ENCODE measurements around the gene TSKS. TPM values are rescaled to one million over a fixed set of nuclear protein-coding genes. Genes with fewer than 3 reads are reported as not detected.

TSKS gene
- total RNA-seq, 1 experiment from 2014 or later, result 0.76 TPM

DNA sequence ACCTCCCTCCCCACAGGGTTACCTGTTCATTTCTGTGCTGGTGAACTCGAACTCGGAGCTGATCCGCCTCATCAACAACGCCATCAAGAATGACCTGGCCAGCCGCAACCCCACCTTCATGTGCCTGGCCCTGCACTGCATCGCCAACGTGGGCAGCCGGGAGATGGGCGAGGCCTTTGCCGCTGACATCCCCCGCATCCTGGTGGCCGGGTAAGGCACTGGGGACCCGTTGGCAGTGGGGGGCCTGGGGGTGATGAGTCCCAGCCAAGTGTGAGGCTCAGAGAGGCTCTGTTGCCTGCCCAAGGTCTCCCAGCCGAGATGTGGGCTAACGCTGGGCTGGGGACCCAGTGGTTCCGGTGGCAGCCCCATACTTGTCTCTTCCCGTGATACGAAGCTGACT lies 19.4 kb upstream of the TSKS start (continued):
- TF ChIP-seq ELF1 (IDR thresholded peaks at IDR 0.05; ENCODE audit: borderline replicate concordance, low read depth) (no peak), ZFX (IDR thresholded peaks at IDR 0.05) (no peak), ZNF274 (IDR thresholded peaks at IDR 0.05; ENCODE audit: low read depth, low read length) (no peak)

DNA sequence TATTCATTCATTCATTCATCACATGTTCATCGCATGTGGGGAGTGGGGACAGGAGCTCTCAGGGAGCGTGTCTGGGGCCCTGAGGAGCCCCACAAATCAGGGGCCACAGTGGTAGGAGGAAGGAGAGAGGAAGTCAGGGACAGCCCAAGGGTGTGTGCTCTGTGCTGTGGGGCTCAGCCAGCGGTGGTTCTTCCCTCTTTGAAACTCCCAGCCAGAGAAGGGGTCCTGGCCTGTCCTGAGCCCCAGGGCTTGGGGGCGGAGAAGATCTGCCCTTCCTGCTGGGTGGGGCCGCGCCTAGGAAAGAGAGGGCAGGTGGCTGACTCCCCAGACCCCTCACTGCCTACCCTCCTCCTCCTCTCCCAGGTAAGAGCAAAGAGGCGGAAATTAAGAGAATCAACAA lies 18.3 kb upstream of the TSKS start:
- intact Hi-C loops (cut with micrococcal nuclease), result no loop called here
- no peaks in the 10 kb centered on the region for H3K9me3 ChIP-seq (ENCODE audit: control insufficient read depth in 1 of 2, insufficient read depth in 1 of 2, low read depth in 1 of 2, low read length in 2 of 2)
- H2AFZ ChIP-seq (ENCODE audit: low read depth, low read length, poor library complexity, severe bottlenecking), result no peak overlapping the region
- POLR2A ChIA-PET, result no interaction called here
- no peaks in the 10 kb centered on the region for H4K20me1 ChIP-seq (ENCODE audit: insufficient read depth)
- BruUV-seq (replicated peaks), result no TSS peak
- TF ChIP-seq FOSL1 (IDR thresholded peaks at IDR 0.05; ENCODE audit: low read depth) (no peak), SIN3A (IDR thresholded peaks at IDR 0.05; ENCODE audit: low read depth) (no peak), SP1 (IDR thresholded peaks at IDR 0.05; ENCODE audit: low read depth) (no peak)
- peaks cover 6 to 14% of the 10 kb centered on the region in 2 experiments for H3K4me1 ChIP-seq (ENCODE audit: control insufficient read depth in 1 of 2, insufficient read depth in 2 of 2, low read length in 2 of 2)
- H3K36me3 ChIP-seq (ENCODE audit: control insufficient read depth in 1 of 2, insufficient read depth in 2 of 2, low read length in 2 of 2), result peaks cover 2 to 10% of the 10 kb centered on the region in 2 experiments; a peak in 2 of 4 replicates
- H3K4me2 ChIP-seq (ENCODE audit: low read length), result no peak overlapping the region
- H3K9me2 ChIP-seq (ENCODE audit: insufficient read depth), result no peaks in the 10 kb centered on the region
- no peak overlapping the region for H3K27ac ChIP-seq (ENCODE audit: low read depth, low read length)
- H3K27me3 ChIP-seq (ENCODE audit: insufficient read depth, low read length), result no peaks in the 10 kb centered on the region
- no peak for DNase-seq (ENCODE audit: low read depth, low spot score)
- no peaks in the 10 kb centered on the region for H3K79me2 ChIP-seq (ENCODE audit: insufficient read depth, low read length)
- CTCF ChIA-PET, result no interaction called here
- no peak overlapping the region for H3K9ac ChIP-seq (ENCODE audit: low read length)
- no peak overlapping the region for H3K4me3 ChIP-seq (replicated peaks in 1 of 2; ENCODE audit: low read depth in 1 of 2, low read length in 2 of 2)
- 0 out of 2 replicates have a peak, but pooled peaks have one; percentile 9 for ATAC-seq
- RAD21 ChIA-PET (ENCODE audit: low non-redundant PET in 1 of 2, low total read pairs in 2 of 2, uncharacterized antibody in 2 of 2, unreplicated experiment in 2 of 2), result no interaction called here

DNA sequence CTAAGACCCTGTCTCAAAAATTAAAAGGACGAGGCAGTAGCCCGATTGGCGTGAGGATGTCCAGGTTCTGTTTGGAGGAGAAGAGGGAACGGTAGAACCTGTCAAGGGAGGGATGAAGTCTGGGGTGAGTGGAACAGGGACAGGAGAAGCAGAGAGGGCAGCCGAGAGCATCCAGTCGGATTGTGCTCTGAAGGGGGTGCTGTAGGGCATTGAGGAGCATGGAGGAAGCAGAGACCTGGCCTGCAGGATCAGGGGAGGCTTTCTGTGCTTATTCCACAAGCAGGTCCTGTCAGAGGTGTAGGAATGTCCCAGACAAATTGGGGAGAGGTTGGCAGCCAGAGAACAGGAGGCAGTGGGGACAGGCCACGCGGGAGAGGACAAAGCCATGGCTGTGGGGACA lies 17.8 kb upstream of the TSKS start:
- peaks cover under 1 to 9% of the 10 kb centered on the region in 2 experiments for H3K4me1 ChIP-seq (ENCODE audit: control insufficient read depth in 1 of 2, insufficient read depth in 2 of 2, low read length in 2 of 2)
- H3K27me3 ChIP-seq (ENCODE audit: insufficient read depth, low read length), result no peaks in the 10 kb centered on the region
- BruUV-seq (replicated peaks), result no TSS peak
- H3K9me2 ChIP-seq (ENCODE audit: insufficient read depth), result no peaks in the 10 kb centered on the region
- H2AFZ ChIP-seq (ENCODE audit: low read depth, low read length, poor library complexity, severe bottlenecking), result no peak overlapping the region
- POLR2A ChIA-PET, result no interaction called here
- H3K9me3 ChIP-seq (ENCODE audit: control insufficient read depth in 1 of 2, insufficient read depth in 1 of 2, low read depth in 1 of 2, low read length in 2 of 2), result no peaks in the 10 kb centered on the region
- no peak overlapping the region for H3K4me2 ChIP-seq (ENCODE audit: low read length)
- H3K79me2 ChIP-seq (ENCODE audit: insufficient read depth, low read length), result no peaks in the 10 kb centered on the region; the same call in 1 of the 2 replicates
- DNase-seq (ENCODE audit: low read depth, low spot score) (no peak), ATAC-seq (0 out of 2 replicates have a peak, but pooled peaks have one; percentile 20)
- H3K27ac ChIP-seq (ENCODE audit: low read depth, low read length), result no peak overlapping the region
- H4K20me1 ChIP-seq (ENCODE audit: insufficient read depth), result no peaks in the 10 kb centered on the region
- peaks cover 2 to 10% of the 10 kb centered on the region in 2 experiments; a peak in 2 of 4 replicates for H3K36me3 ChIP-seq (ENCODE audit: control insufficient read depth in 1 of 2, insufficient read depth in 2 of 2, low read length in 2 of 2)
- intact Hi-C loops (cut with micrococcal nuclease), result no loop called here
- RAD21 ChIA-PET (ENCODE audit: low non-redundant PET in 1 of 2, low total read pairs in 2 of 2, uncharacterized antibody in 2 of 2, unreplicated experiment in 2 of 2), result no interaction called here
- CTCF ChIA-PET, result no interaction called here
- no peak overlapping the region for H3K4me3 ChIP-seq (replicated peaks in 1 of 2; ENCODE audit: low read depth in 1 of 2, low read length in 2 of 2)
- no peak overlapping the region for H3K9ac ChIP-seq (ENCODE audit: low read length)
- TF ChIP-seq SRF (IDR thresholded peaks at IDR 0.05; ENCODE audit: low read depth) (no peak), EGR1 (IDR thresholded peaks at IDR 0.05; ENCODE audit: low read depth) (no peak), EZH2 (IDR thresholded peaks at IDR 0.05) (no peak), POLR2A (IDR thresholded peaks at IDR 0.05; ENCODE audit: borderline replicate concordance, extremely low read depth, insufficient read depth, insufficient read length) (no peak), ELF1 (IDR thresholded peaks at IDR 0.05; ENCODE audit: borderline replicate concordance, low read depth) (no peak)
- TF ChIP-seq, protein P1, sequence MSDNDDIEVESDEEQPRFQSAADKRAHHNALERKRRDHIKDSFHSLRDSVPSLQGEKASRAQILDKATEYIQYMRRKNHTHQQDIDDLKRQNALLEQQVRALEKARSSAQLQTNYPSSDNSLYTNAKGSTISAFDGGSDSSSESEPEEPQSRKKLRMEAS (IDR thresholded peaks at IDR 0.05), result no peak
- TF ChIP-seq, protein P2, sequence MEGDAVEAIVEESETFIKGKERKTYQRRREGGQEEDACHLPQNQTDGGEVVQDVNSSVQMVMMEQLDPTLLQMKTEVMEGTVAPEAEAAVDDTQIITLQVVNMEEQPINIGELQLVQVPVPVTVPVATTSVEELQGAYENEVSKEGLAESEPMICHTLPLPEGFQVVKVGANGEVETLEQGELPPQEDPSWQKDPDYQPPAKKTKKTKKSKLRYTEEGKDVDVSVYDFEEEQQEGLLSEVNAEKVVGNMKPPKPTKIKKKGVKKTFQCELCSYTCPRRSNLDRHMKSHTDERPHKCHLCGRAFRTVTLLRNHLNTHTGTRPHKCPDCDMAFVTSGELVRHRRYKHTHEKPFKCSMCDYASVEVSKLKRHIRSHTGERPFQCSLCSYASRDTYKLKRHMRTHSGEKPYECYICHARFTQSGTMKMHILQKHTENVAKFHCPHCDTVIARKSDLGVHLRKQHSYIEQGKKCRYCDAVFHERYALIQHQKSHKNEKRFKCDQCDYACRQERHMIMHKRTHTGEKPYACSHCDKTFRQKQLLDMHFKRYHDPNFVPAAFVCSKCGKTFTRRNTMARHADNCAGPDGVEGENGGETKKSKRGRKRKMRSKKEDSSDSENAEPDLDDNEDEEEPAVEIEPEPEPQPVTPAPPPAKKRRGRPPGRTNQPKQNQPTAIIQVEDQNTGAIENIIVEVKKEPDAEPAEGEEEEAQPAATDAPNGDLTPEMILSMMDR (IDR thresholded peaks at IDR 0.05 in 2 of 3, conservative IDR thresholded peaks at IDR 0.05 in 1 of 3; ENCODE audit: borderline replicate concordance in 1 of 3, insufficient read depth in 1 of 3, low read depth in 2 of 3, low read length in 2 of 3), result no peak
- TF ChIP-seq, protein P3, sequence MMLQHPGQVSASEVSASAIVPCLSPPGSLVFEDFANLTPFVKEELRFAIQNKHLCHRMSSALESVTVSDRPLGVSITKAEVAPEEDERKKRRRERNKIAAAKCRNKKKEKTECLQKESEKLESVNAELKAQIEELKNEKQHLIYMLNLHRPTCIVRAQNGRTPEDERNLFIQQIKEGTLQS (IDR thresholded peaks at IDR 0.05), result no peak
- TF ChIP-seq, protein P4, sequence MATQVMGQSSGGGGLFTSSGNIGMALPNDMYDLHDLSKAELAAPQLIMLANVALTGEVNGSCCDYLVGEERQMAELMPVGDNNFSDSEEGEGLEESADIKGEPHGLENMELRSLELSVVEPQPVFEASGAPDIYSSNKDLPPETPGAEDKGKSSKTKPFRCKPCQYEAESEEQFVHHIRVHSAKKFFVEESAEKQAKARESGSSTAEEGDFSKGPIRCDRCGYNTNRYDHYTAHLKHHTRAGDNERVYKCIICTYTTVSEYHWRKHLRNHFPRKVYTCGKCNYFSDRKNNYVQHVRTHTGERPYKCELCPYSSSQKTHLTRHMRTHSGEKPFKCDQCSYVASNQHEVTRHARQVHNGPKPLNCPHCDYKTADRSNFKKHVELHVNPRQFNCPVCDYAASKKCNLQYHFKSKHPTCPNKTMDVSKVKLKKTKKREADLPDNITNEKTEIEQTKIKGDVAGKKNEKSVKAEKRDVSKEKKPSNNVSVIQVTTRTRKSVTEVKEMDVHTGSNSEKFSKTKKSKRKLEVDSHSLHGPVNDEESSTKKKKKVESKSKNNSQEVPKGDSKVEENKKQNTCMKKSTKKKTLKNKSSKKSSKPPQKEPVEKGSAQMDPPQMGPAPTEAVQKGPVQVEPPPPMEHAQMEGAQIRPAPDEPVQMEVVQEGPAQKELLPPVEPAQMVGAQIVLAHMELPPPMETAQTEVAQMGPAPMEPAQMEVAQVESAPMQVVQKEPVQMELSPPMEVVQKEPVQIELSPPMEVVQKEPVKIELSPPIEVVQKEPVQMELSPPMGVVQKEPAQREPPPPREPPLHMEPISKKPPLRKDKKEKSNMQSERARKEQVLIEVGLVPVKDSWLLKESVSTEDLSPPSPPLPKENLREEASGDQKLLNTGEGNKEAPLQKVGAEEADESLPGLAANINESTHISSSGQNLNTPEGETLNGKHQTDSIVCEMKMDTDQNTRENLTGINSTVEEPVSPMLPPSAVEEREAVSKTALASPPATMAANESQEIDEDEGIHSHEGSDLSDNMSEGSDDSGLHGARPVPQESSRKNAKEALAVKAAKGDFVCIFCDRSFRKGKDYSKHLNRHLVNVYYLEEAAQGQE (IDR thresholded peaks at IDR 0.05; ENCODE audit: low read depth), result no peak
